Effector CD8-positive, alpha-beta T cell (primary cell): ENCODE measurements around the gene ATP8A2.

Experiments used
- DNase-seq: peaks from one replicate; lab custom pipeline; 2025; lab: John Stamatoyannopoulos, UW

ATP8A2 gene

DNA sequence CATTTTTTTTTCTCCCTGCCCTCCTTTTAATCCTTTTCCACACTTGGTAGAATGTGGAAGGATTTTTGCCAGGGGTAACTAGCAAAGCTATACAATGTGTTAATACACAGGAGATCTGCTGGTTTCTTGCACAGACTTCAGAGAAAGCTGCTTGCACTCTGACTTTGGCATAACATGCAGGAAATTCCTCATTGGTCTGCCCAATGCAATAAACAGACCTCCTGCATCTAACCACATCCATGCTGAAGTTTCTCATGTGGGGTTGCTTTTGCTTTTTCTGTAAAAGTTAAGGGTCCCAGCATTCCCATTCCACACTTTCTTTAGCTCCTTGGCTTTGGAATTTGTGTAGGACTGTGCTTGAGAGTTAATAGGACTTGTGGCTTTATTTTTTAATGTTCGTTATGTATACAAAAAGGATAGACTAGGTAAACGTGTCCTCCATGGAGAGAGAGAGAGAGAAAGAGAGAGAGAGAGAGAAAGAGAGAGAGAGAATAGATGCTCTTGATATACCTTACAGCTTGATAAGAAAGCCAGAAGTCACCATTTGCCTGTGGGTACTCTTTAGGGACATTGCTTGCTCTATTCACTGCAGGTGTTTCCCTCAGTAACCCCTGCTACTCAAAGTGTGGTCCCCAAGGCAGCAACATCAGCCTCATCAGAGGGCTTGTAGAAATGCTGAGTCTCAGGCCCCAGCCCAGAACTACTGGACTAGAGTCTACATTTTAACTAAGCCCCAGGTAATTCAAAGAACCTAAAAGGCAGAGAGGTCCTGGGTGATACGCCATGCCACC is 509.6 kb downstream of the ATP8A2 start:
- no peak for DNase-seq

DNA sequence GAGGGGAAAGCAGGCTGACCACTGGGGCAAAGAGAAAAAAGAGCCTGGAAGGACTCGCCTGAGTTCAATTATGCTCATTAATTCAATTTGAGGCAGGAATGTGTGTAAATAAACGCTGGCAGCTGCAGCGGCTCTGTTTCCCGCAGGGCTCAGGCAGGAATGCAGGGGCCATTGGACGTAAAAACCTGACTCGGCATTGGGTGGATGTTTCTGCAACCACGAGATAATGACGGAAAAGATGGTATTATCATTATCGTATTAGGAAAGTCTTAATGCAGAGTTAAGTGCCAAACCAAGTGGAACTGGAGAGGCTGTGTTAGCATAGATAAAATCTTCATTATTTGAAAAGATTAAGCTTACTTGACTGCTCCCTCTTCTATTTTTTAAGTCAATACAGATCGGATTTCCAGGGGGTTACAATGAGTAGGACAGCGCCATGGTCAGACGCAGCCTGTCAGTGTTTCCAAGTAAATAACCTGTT is 510.2 kb downstream of the ATP8A2 start:
- DNase-seq: no peak

DNA sequence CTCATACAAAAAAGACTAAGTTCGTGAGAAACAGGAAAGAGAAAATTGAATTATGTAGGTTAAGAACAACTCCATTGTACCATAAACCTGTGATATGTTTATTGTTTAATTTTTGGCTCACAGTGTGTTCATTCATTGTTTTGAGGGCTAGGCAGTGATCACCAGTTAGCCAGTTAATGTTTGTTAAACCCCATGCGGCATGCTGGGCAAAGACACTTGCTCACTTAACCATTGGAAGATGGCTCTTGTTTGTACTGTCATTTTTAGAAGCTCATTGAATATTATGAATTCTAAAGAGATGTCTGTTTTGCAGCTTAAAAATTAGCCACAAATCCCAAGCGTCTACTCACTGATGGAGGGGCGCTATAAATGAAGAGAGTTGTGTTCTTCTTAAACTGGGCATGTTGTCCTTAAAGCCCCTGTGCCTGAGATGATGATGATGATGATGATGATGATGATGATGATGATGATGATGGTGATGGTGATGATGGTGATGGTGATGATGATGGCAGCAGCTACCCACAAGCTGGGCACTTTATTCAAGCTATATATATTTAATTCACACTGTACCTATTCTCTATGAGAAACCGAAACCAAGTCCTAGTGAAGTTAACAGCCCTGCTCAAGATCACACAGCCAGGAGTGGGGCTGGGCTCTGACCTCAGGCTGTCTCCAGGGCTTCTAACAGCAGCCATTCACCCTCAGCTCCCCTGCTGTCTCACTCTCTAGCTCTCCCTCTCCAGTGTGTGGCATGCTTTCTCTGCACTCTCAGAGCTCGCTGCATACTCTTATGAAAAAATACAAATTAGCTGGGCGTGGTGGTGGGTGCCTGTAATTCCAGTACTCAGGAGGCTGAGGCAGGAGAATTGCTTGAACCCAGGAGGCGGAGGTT is 510.9 kb downstream of the ATP8A2 start:
- DNase-seq: no peak

DNA sequence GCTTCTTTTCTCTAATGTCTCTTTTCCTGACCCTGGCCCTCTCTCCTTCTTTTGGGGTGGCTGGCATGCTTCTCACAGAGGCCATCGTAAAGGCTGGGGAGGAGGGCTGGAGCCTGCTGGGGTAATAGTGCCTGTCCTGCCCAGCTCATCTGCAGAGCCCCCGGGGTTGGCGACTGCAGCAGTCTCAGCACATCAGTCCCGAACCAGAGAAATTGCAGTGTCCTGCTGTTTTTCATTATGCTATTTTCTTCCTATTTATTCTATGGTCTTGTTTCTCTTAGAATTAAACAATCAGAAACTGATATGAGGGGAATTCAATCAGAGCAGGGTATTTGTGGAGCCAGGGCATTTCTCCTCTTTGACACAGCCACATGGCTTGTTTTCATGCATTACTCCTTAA is 513.6 kb downstream of the ATP8A2 start:
- DNase-seq: no peak

DNA sequence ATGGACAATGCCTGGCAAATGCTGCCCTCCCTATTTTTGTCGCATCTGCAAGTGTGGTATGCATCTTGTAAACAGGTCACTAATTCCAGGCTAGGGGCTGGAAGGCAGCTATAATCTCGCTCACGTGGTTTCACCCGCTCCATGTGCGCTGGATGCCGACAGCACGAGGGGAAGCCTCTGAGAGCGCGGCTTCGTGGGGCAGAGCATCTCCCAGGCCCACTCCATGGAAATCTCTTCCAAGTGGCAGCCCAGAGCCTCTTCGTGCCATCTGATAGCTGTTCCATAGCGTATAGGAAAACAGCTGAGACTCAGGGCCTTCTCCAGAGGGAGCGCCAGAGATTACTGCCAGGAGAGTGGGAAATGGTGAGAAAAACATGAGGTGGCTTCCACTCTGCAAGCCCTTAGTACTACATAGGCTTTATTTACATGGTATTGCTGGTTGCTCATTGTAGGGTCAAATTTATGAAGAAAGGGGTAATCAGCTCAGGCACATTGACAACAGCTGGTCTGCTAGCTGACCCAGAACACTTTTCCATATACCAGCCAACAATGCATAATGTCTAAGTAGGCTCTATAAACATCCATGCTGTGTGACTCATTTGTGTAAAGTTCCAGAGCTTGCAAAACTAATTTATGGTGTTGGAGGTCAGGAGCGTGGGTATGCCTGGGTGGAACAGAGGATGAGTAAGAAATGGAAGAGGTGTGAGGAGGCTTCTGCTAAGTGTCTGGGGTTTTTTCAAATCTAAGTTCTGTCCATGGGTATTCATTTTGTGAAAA is 514.9 kb downstream of the ATP8A2 start:
- no peak for DNase-seq

DNA sequence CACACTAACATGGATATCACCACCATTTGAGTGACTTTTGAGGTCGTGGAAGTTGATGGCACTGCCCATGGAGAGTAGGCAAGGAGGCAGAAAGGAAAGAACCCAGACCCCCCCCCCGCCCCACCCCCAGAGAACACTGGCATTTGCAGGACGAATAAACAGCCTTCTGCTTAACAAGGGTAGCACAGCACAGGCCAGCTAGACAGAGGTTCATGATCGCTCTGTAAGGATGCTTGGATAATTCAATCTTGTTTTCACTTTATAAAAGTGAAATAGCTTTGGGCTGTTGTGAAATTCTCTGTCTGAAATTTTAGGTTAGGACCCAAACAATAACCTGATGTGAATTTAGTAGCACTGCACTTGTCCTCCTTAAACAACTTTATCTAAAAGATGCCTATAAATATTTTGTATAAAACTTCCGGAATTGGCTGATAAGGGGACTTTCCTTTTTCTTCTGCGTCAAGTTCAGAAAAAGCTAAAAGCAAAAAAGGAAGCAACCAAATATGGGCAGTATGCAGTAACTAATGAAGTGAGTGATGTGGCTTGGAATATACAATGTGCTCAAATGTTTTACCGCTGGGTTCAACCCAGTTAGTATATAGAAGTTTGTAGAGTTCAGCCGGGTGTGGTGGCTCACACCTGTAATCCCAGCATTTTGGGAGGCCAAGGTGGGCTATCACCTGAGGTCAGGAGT is 516.3 kb downstream of the ATP8A2 start:
- no peak for DNase-seq

DNA sequence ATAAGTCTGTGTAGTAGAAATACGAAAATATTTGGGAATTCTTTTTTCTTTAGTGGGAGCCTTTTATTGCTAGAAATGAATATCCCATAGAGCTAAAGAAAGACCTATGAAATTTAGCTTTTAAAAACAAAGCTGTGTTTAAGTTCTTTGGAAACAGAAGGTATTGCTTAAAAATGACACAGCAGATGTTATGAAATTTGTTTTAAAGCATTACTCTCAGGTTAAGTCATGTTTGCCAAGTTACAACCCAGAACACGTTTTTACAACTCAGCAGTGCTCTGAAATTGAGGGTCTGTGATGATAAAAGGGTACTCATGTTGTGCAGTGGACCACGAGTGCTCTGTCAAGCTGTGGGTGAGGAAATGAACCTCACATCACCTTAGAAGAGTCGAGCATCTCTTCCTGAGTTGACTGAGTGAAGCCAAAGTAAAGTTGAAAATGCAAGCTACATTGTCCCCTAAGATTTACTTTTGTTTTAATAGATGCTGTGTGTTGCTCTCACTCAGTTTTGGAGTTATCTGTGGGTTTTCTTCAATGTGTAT is 519.0 kb downstream of the ATP8A2 start:
- no peak for DNase-seq

DNA sequence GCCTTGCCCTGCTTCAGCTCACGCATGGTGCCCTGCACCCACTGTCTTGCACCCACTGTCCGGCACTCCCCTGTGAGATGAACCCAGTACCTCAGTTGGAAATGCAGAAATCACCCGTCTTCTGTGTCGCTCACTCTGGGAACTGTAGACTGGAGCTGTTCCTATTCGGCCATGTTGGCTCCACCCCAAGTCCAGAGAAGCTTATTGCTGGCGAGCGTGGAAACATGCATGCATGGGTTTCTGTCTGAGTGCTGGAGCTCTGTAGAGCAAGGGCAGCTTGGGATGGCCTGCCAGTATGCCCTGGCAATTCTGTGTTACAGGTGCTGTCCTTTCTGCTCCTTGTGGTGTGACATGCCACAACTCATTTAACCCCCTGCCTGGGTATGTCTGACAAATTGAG is 527.2 kb downstream of the ATP8A2 start:
- DNase-seq: no peak

DNA sequence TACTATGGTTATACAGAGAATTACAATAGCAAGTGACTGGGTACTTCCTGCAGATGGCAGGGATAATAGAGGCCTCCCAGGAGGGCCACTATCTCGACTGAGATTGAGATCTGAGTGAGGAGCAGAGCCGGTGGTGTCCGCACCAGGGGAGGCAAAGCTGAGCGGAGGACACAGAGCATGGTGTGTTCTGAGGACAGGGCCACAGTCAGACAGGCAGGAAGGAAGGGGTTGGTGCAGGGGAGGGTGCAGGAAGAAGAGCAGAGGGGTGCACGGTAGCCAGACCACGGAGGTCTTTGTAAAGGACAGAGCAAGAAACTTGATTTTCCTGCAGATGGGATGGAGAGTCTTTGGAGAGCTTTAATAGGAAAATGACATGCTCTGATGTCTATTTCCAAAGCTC is 527.7 kb downstream of the ATP8A2 start:
- DNase-seq: no peak

DNA sequence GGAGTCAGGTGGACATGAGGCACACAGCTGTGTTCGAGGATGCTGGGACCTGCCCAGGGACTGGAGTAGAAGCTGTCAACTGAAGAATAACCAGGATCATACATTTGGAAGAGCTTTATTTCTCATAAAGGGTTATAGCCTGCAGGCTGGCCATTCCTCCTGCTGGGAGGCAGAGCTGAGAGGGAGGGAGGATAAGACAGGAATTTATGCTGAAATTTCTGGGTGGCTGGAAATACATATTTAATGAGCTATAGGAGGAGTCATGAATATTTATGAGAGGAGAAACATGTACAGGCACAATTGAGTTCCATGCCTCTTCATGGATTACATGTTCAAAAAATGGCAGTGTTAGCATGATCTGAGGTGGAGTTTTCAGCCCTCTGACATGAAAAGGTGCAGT is 528.2 kb downstream of the ATP8A2 start:
- DNase-seq: no peak

DNA sequence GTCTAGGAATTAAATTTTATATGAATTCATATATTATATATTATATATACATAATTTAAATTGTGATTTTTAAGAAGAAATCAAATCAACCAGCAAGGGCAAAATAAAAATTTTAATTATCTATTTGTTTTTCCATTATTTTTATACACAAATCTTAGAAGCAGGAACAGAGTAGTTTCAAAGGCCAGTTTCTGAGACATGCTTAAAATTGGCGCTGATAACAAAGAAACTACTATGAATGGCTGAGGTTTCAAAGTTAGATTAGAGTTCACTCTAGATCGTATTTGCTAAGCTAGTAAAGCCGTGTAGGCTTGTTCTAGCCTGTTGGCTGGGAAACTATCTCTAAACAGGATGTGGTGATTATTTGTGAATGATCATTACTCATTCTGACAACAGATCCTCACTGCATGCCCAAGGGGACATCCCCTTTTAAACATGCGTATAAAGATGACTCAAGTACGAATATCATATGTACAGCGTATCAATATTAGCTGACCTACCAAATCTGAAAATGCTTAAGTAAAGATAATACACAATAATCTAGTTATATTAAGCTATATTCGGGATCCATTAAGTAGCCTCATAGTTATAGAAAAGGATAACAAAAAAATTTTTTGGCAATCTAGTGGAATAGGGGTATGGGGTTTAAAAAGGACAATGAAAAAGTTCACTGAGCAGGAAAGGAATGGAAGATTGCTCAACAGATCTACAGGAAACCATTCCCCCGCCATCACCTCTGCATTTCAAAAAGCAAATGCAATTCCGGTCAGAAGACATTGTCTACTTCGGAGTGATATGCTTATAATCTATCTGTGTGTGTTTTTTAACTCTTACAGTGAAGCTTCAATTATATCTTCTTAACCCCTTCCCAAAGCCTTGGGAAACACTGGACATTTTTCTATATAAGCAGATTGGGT is 529.9 kb downstream of the ATP8A2 start:
- no peak for DNase-seq

DNA sequence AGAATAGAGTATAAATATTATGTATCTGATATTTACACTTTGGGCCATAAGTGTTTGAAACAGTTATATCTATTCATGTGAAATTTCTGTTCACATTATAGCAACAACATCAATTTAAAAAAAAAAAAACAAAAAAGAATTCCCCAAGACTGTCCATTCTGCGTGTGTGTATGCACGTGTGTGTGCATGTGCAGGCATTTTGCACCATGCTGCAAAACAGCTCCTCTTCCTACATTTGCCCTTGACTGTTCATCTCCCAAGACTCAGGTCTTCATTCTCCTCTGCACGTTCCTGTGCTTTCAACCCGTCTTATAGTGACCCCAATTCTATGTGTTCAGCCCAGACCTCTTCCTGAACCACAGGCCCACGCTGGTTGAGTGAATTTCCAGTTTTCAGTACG is 530.7 kb downstream of the ATP8A2 start:
- DNase-seq: no peak

DNA sequence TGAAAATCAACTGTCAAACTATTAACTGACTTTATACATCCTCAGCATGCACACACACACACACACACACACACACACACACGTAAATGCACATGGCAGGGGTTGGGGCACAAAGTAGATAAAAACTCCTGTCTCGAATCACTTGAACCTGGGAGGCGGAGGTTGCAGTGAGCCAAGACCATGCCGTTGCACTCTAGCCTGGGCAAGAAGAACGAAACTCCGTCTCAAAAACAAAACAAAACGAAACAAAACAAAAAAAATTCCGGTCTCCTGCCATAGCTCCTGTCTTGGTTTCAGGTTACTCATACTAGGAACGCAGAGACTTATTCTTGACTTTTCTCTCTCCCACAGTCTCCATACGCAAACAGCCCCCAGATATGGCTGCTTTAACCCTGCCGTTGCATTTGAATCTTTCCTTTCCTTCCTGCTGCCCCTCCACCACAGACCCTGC is 531.1 kb downstream of the ATP8A2 start:
- no peak for DNase-seq

DNA sequence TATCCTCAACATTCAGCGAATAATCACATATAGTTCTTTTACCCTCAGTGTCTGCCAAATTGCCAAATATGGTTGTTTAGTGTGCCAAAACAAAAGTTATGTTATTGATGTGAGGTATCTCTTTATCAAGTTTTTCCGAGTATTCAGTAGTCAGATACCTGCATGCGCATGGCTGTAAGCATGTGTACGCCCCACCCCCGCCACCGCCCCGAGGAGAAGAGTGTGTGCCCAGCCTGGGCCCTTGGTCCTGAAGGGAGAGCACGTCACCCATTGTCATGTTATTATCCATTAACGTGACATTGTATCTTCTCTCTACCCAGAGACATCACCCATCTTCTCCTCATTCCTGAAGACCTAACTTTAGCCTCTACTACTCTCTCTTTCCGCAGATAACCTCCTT is 533.1 kb downstream of the ATP8A2 start:
- no peak for DNase-seq

DNA sequence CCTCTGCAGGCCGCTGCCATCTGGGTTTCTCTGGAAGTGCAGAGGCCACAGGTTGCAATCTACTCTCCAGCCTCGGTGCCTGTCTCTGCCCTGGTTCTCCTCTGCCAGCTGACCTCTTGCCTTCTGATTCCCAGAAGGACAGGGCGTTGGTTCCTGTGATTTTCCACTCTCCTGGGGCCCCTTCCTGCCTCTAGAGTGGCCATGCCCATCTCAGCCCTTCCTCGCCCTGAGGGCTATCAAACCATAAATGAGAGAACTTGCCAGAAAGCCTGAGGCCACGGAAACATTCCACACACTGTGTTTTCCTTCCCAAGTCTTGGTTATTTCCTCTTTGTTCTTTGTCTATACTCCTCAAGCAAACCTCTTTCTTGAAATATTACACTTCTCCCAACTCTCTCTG is 533.8 kb downstream of the ATP8A2 start:
- no peak for DNase-seq

DNA sequence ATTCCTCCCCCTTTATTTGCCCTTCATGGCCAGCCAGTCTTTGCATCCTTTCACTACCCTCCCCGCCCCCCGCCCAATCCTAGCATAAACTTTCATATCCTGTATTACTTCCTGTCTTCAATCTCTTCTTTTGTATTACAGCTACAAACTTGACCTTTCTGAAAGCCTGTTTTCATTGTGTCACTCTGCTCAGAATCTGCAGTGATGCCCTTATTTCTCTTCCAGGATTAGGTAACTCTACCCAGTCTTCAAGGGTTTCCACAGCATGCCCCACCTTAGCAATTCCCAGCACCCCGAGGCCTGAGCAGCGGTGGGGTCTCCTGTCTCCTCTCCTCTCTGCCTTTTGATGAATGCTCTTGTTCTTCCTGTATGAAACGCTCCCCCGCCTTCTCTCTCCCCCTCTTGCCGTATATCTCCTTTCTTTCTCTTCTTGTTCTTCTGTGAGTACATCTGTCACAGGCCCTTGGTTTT is 534.5 kb downstream of the ATP8A2 start:
- no peak for DNase-seq

DNA sequence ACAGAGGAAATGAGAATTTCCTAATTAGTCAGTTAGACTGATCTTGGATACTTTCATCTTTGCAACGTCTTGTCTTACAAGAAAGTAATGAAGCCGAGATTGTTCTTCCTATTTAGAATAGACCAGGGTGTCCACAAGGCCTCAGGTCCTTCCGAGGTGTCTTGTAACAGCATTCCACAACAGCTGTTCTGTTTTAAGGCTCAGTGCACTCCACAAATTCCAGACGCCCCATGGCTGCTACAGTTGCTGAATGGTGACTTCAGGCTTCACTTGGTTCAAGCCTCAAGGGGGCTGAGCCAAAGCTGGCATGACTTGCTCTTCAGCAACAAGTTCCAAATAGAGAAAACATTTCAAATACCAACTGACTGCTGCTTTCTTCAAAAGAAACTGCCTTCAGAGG is 536.6 kb downstream of the ATP8A2 start:
- no peak for DNase-seq

DNA sequence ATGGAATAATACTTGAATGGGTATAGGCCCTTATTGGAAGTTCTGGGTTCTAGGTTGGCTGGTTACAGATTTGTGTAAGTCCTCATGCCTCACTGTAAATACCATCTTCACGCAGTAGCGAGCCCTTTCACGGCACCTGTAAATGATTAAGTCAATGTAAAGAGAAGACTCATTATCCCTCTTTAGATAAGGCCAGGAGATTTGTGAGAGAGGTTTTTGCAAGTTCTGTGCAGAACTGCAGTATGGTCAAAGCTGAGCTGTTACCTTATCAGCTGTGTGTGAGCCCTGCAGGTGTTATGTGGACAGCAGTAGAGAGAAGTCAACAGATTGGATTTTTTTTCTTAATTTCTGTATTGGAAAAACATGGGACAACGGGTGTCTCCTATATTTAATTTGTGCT is 538.5 kb downstream of the ATP8A2 start:
- DNase-seq: no peak

DNA sequence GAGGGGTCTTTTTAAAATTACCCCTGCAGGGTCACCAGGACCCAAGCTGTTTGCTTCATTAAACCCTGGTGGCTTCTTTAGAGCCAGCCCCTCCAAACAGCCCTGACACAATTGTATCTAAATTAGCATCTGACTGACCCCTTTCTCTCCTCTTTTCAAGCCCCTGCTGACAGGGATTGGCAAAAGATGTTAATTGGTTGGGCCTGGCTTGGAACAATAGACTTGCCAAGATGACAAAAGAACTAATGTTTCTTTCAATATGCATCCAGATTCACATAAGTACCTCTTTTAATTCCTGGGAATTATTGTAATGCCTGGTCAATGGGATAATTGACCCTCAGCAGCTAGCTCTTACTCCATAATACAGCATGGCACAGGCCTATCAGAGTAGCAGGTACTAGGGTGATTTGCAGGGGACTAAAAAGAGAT is 539.2 kb downstream of the ATP8A2 start:
- no peak for DNase-seq

DNA sequence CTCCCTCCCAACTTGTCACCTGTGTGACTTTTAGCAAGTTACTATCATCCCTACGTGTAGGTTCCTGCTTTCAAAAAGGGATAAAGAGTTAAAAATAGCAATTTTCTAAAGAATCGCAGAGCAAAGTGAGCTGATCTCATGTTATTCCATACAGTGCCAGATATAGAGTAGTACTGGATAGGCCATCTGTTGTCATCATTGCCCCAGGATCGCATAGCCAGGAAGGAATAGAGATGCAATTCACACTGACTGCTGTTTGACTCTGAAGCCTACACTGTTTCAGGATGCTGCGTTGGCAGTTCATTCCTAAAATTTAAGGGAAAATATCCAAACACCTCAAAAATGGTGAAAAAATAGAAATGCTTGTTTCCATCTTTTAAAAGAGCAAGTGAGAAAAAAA is 541.2 kb downstream of the ATP8A2 start:
- no peak for DNase-seq
